Right lobe of liver (tissue), 6 donors: ENCODE data around the gene BTG2. TPM values are rescaled to one million over a fixed set of nuclear protein-coding genes. Genes with fewer than 3 reads are reported as not detected.
"Not testable (repeated sequence)": the region's sequence is repeated elsewhere in the genome, so short reads cannot be mapped to it uniquely, and the experiment has no call there.

Source experiments
- ATAC-seq, 4 donors: fragments of 200-7000 bp; cut with Tn5 transposase; one replicate each; pipeline ENCODE4 v1.9.1; 2020; ENCODE audit warnings: mild to moderate bottlenecking in 4 of 4, moderate library complexity in 4 of 4
- DNase-seq, 3 donors: peaks; one replicate each; pipeline ENCODE4 v3.0.0-alpha.2; 2020
- H3K27ac ChIP-seq, 3 donors: fragments of 200-600 bp; one replicate each; pipeline ENCODE4 v1.8.0; 2022
- H3K27me3 ChIP-seq, 2 donors: fragments of 200-600 bp; one replicate each; pipeline ENCODE4 v1.8.0; 2022
- H3K36me3 ChIP-seq, 4 donors: fragments of 200-600 bp; sonication (generic) in 1 of 4; one replicate each; pipeline versions ENCODE4 v1.5.1 to v1.8.0; 2017 to 2022; ENCODE audit warnings: control low read depth in 1 of 4
- H3K4me1 ChIP-seq, 4 donors: fragments of 200-600 bp; sonication (generic) in 1 of 4; one replicate each; pipeline versions ENCODE4 v1.5.1 to v1.8.0; 2017 to 2022; ENCODE audit warnings: control low read depth in 1 of 4
- H3K4me3 ChIP-seq, 3 donors: fragments of 200-600 bp; one replicate each; pipeline ENCODE4 v1.8.0; 2022
- H3K9me3 ChIP-seq, 4 donors: fragments of 200-600 bp; sonication (generic) in 1 of 4; one replicate each; pipeline versions ENCODE4 v1.5.1 to v1.8.0; 2017 to 2022; ENCODE audit warnings: control low read depth in 1 of 4
- POLR2A ChIP-seq: fragments of 450-650 bp; IDR thresholded peaks from one replicate; pipeline ENCODE4 v1.6.1; 2017; ENCODE audit warnings: antibody characterized with exemption, mild to moderate bottlenecking
- WGBS: methylation state at CpG from one replicate; pipeline ENCODE4 v1.1.6; 2018; ENCODE audit warnings: low coverage, low lambda C conversion rate; ENCODE audit not compliant: insufficient coverage; ENCODE audit errors: missing lambda C conversion rate; 5-methylcytosine and 5-hydroxymethylcytosine counted together
- intact Hi-C, 2 donors: fragments of 100-400 bp; cut with DNase I; formaldehyde crosslinking; loops; one replicate each; pipeline versions ENCODE4 v1.11.2 to v1.14.1; 2022
- total RNA-seq, 6 experiments: library from RNA; depleted of rRNA in 2 of 6; stranded (reverse); fragments of >200 nt in 2 of 6; fragmentation: NEBNext Ultra II Directional in 3 of 6; extraction: Animal tissue kit (Norgen Biotek cat#: 25700) in 3 of 6; gene quantifications; one replicate each; pipeline versions ENCODE4 v1.1.0 to v1.2.4, GENCODE V29; 2016 to 2023
- TF ChIP-seq, protein P1 (sequence below), 4 donors: fragments of 200-600 bp in 3 of 4; fragments of 450-650 bp in 1 of 4; IDR thresholded peaks; one replicate each; pipeline versions ENCODE4 v1.5.1 to v1.8.0; 2016 to 2022; ENCODE audit warnings: antibody characterized with exemption in 4 of 4, mild to moderate bottlenecking in 2 of 4
- donor health status: DM: no; HTN: yes; CAD: no.
- donor health status: DM: no; HTN: no; CAD: no.
- donor health status: DM: no; HTN: no; CAD: no.
- donor health status: DM: no; HTN: yes; CAD: no.
- donor health status: DM: no; HTN: yes; CAD: no.

Gene BTG2
- total RNA-seq, 6 experiments from 2014 or later = 2.0 to 11.2 (median 5.4) TPM

DNA sequence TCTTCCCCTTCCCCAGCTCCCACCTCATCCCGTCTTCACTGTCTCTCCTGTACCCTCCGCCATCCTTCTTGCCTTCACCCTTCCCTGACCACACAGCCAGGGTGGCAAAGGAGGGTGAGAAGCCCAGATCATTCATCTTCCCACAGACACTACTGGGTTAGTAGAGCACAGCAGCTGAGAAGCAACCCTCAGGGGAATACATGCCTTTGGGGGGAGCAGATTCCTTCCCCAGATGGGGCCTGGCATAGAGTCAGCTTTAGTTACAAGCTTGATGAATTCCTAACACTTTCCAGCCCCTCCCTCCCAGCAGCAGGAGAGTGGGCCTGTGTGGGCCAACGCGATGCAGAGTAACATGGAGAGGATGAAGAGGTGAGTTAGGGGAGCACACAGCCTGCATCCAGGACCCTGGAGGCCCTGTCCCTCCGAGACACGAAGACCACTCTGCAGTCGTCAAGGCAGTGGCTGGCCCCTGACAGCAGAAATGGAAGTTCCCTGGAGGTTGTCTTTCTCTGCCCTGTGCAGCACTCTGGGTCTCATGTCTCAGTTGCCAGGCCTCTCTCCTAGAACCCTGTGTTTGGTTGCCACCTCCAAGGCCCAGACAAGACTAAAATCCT lies 8.8 kb upstream of the BTG2 start:
- Histone ChIP-seq H3K27me3 (no peaks in the 10 kb centered on the region), H3K9me3 (no peaks in the 10 kb centered on the region), H3K4me1 (peaks cover 0 to 4% (median 2%) of the 10 kb centered on the region in 4 donors), H3K27ac (no peak overlapping the region), H3K36me3 (no peaks in the 10 kb centered on the region), H3K4me3 (no peak overlapping the region)
- TF ChIP-seq, protein P1, sequence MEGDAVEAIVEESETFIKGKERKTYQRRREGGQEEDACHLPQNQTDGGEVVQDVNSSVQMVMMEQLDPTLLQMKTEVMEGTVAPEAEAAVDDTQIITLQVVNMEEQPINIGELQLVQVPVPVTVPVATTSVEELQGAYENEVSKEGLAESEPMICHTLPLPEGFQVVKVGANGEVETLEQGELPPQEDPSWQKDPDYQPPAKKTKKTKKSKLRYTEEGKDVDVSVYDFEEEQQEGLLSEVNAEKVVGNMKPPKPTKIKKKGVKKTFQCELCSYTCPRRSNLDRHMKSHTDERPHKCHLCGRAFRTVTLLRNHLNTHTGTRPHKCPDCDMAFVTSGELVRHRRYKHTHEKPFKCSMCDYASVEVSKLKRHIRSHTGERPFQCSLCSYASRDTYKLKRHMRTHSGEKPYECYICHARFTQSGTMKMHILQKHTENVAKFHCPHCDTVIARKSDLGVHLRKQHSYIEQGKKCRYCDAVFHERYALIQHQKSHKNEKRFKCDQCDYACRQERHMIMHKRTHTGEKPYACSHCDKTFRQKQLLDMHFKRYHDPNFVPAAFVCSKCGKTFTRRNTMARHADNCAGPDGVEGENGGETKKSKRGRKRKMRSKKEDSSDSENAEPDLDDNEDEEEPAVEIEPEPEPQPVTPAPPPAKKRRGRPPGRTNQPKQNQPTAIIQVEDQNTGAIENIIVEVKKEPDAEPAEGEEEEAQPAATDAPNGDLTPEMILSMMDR (IDR thresholded peaks at IDR 0.05) = no peak
- no peak for TF ChIP-seq POLR2A
- ATAC-seq (no peak), DNase-seq (no peak)
- 80% methylated on average over 2 of the region's 7 CpGs for WGBS
- intact Hi-C loops = no loop called here

- Histone ChIP-seq H3K4me3 (no peak overlapping the region), H3K4me1 (no peaks in the 10 kb centered on the region), H3K27me3 (no peaks in the 10 kb centered on the region), H3K9me3 (no peaks in the 10 kb centered on the region), H3K27ac (no peak overlapping the region), H3K36me3 (no peaks in the 10 kb centered on the region)
- no peak for ATAC-seq
- intact Hi-C loops = no loop called here
- 87% methylated on average over 3 of the region's 4 CpGs for WGBS
- no peak for DNase-seq
- no peak for TF ChIP-seq POLR2A
- TF ChIP-seq, protein P1 (IDR thresholded peaks at IDR 0.05) = no peak
Measured at GRCh38 chr1:203299169-203299568, 6.2 kb upstream of the BTG2 start.

DNA sequence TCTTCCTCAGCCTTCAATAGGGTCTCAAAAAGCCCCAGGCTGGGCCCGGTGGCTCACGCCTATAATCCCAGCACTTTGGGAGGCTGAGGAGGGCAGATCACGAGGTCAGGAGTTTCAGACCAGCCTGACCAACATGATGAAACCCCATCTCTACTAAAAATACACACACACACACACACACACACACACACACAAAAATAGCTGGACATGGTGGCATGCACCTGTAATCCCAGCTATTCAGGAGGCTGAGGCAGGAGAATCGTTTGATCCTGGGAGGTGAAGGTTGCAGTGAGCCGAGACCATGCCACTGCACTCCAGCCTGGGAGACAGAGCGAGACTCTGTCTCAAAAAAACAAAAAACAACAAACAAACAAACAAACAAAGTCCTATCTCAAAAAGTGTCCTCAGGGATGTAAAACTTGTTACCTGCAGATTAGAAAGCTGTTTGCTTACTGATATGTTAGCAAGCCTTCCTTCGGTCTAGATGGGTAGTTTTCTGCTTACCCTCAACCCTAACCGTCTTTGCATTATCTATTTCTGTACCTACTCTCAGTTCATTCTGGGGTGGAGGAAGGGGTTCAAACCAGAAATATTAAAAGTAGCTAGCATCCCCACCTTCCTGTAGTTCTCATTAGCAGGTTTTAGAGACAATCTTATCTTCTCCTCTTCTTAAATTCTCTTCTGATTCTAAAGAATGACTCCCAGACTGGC lies 5.4 kb upstream of the BTG2 start:
- H3K4me1 ChIP-seq, H3K4me3 ChIP-seq, DNase-seq, H3K27me3 ChIP-seq, H3K27ac ChIP-seq, intact Hi-C loops, ATAC-seq, H3K36me3 ChIP-seq, H3K9me3 ChIP-seq: not testable (repeated sequence)
- 84% methylated on average over 8 of the region's 8 CpGs for WGBS

DNA sequence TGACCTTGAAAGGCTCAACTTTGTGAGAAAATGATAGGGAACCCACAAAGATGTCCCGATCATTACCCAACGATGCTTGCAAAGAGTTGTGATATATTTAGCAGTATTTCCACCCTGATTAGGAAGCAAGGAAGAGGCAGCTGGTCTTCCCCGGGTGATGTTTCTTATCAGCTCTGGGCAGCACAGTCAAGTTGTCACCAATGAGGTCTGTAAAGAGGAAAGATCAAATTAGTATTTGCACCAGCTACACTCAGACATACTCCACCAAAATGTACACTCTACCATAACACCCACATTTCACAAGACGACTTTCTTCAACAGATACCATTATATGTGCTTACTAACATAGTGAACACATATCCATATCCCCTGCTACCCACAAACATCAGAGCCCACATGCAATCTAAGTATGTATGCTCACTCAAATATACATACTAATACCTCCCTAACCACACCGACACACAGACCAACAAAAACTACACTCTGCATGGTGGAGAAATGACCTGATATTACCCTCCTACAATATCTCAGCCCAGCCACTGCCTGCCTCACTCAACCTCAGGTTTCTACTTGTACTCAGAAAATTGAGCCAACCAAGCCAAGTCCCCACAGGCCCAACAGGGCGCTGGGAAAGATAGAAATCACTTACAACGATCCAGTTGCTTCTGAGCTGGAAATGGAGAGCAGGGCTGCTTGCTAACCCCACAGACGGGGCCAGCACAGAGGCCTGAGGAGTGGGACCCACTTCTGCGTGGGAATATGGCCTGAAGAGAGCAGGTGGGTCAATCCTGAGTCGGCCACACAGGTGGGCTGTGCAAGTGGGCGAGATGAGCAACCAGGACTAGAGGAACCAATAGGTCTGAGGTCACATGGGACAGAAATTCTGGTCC lies 4.6 kb upstream of the BTG2 start:
- H3K27ac ChIP-seq = no peak overlapping the region
- WGBS = 58% methylated on average over 6 of the region's 11 CpGs
- no peak for ATAC-seq

More for the DNA sequence above, 4.6 kb upstream of the BTG2 start:
- no peaks in the 10 kb centered on the region for H3K27me3 ChIP-seq
- no peaks in the 10 kb centered on the region for H3K4me1 ChIP-seq
- H3K36me3 ChIP-seq = no peaks in the 10 kb centered on the region
- no peak overlapping the region for H3K4me3 ChIP-seq
- H3K9me3 ChIP-seq = no peaks in the 10 kb centered on the region
- no peak for DNase-seq
- intact Hi-C loops = no loop called here
- no peak for TF ChIP-seq POLR2A
- TF ChIP-seq, protein P1 (IDR thresholded peaks at IDR 0.05) = no peak
